HL-60/S4 treated with retinoic acid at 250 ng/mL for 4 days and 3 days (cell line): ENCODE measurements around the gene SMIM20.
"Not testable (repeated sequence)": the region's sequence is repeated elsewhere in the genome, so short reads cannot be mapped to it uniquely, and the experiment has no call there.

ENCODE experiments used
- in situ Hi-C: fragments of 300-500 bp; cut with MboI; formaldehyde crosslinking; loops from 2 replicates; pipeline ENCODE4 v1.7.0; 2022; ENCODE audit warnings: low sequenced_read_pairs

The SMIM20 gene

GRCh38 chr4:25890571-25891485 is 23.2 kb upstream of the SMIM20 start:
- in situ Hi-C loops, result no loop called here

DNA sequence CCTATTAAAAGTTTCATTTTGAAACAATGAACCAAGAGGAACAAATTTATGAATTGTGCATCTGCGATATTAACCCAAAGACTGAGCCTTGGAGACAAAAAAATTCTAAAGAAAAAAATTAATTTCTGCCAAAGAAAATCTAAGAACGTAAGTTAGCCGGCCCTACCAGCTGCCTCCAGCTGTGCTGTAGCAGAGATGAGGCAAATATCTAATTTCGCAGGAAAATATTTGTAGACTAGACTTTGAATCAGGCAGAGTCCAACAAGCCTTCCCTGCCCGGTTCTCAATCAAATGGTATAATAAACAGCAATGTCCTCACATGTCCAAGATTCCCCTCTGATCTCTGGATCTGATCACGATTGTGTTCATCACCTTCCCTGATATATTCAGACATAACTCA is 21.2 kb upstream of the SMIM20 start:
- in situ Hi-C loops, result no loop called here

- in situ Hi-C loops, result no loop called here
These were observed 17.1 kb upstream of the SMIM20 start for GRCh38 chr4:25896776-25897539.

DNA sequence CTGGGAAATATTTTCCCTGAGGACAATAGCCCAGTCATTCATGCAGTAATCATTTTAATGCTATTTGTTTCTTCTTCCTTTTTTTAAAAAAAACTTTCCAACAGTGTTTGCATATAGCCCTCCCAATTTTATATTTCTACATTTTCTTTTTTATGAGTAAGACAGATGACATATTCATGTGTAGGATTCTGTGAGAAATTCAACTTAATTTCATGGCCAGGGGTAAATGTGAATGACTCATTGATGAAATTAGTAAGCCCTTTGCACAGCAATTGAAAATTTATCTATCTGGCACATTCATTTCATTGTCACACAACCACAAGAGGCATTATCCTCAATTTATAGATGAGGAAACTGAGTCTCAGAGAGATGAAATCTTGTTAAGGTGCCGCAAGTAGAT is 13.7 kb upstream of the SMIM20 start:
- in situ Hi-C loops, result no loop called here

GRCh38 chr4:25901030-25901430 is 13.0 kb upstream of the SMIM20 start:
- in situ Hi-C loops, result no loop called here

DNA sequence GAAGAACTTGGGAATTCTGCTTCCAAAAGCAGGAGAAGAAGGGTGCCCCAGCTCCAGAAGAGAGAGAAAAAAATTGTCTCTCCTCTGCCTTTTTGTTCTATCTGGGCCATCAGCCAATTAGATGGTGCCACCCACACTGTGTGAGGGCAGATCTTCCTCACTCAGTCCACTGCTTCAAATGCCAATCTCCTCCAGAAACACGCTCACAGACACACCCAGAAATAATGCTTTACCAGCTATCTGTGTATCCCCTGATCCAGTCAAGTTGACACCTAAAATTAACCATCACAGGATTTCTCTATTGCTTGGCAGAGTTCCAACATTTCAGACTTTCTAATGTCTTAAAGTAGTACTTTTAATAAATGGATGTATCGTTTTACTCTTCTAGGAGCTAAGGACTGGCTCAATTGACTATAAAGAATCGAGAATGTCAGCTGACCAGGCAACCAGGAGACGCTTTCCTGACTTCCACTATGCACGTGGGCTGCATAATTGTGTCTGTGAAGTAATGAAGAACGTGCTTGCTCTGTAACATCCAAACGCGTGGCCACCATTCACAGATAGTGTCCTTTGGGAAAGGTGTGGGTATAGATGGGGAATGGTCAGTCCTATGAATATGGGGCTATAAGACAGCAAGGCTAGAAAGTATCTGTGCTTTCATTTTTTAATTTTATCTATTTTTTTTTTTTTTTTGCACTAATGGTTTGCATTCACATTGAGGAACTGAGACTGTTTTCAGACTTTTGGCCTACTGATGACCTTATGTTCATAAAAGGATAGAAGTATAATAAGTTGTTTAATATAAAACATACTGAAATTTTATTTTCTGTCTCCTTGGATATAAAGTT is 9.9 kb upstream of the SMIM20 start:
- in situ Hi-C loops, result no loop called here

DNA sequence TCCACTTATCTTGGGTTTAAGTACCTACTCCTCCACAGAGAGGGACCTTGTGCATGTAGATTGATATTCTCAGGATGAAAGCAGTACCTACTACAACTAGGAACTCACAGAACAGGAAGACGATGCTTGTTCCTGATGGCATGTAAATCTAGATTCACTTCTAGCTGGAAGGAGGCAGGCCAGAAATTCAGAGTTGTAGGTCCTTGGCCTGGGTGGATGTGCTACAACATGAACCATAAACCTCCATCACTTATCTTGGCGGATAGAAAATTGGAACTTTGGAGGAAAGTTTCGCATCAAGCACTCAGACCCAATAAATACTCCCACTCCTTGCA is 9.3 kb upstream of the SMIM20 start:
- in situ Hi-C loops, result no loop called here

GRCh38 chr4:25905371-25905770 is 8.6 kb upstream of the SMIM20 start:
- in situ Hi-C loops, result no loop called here

DNA sequence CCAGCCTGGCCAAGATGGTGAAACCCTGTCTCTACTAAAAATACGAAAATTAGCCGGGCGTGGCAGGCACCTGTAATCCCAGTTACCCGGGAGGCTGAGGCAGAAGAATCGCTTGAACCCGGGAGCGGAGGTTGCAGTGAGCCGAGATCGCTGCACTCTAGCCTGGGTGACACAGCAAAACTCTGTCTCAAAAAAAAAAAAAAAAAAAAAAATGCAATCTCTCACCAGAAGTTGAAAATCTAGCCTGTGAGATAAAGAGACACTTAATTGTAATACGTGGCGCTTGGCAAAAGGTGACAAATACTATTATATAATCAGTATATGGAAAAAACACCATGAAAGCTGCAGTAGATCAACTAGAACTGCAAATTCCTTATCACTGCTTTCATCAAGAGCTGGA is 7.9 kb upstream of the SMIM20 start:
- in situ Hi-C loops, result not testable (repeated sequence)

DNA sequence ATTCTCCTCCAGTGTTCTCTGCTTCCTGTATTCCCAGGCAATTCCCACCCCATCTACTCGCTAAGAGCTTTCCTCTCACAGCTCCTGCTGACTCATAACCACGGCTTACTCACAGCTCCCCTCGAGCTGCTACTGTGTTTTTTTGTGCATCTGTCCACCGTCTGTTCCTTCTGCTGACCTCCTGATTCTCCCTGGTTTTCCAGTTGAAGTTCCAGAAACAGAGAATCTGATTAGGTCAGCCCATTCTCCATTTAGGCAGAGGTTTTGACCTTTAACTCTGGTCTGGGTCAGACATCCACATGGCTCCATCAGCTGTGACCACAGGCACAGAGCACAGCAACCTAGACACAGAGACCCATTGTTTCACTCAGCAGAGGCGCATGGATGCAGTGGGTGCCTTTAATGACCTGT is 5.5 kb upstream of the SMIM20 start:
- in situ Hi-C loops, result no loop called here

- in situ Hi-C loops, result no loop called here
These were observed 2.7 kb upstream of the SMIM20 start for GRCh38 chr4:25911356-25911755.

DNA sequence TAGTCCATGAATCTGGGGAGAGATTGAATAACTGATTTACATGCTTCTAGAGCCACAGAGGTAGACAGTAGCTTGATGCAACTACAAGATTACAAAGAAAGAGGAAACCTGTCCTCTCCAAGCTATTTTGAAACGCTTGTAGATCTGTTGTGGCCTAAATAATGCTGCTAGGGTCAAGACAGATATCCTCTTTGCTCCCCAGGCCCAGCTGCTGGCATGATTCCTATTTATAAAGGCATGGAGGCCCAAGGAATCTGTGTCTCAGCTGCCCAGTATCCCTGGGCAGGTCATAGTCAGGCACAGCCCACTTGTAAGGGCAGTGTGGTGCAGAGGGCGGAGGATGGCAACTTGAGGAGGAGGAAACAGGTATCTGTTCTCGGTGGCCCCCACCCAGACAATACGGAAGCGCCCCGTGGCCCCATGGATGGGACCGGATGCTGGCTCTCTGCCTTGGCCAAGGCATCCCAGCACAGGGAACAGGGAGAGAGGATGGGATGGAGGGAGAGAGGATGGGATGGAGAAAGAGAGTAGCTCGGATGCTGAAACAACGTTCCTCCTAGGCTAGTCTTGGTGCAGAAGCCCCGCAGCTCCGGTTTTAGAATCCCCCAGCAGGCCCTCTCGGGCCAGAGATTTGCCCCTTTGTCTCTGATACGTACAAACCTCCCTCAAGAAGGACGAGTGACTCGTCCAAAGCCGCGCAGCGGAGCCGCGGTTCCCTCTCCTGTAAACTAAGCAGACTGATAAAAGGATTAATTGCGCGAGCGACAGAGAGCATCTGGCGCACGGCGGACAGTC is 767 bp upstream of the SMIM20 start:
- in situ Hi-C loops, result no loop called here

GRCh38 chr4:25914670-25915352 is 791 bp downstream of the SMIM20 start:
- in situ Hi-C loops, result no loop called here

DNA sequence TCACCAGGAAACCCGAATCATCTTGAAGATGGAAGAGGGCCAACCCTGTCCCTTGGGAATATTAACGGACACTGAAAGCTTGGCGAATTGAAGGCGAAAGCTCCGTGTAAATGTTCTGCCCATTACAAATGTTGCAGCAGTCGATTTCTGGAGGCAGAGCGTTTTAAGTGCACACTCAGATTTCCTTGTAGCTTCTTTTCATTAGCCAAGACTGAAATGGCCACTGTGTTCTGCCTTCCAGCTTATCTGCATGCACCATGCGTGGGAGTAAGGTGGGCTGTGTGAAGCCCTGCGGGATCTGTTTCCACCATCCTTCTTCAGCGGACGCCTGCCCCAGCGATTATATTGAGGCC is 1.3 kb downstream of the SMIM20 start:
- in situ Hi-C loops, result no loop called here

- in situ Hi-C loops, result no loop called here
These were observed 2.9 kb downstream of the SMIM20 start for GRCh38 chr4:25916870-25917269.

DNA sequence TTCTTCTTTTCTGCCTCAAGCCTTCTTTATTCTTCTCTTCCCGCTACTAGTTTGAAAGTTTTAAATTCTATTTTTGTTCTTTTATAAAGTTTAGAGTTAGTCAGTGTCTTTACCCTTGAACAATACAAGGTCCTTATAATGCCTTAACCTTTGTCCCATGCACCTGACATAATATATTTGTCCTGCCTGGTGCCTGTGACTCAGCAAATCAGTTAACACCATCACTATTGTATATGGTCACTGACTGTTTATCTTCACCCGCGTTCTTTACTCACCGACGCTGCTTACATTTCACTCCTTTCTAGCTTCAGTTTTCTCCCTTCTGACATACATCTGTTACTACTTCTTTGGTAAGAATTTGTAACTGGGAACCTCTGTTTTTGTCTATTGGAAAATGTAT is 5.7 kb downstream of the SMIM20 start:
- in situ Hi-C loops, result no loop called here

DNA sequence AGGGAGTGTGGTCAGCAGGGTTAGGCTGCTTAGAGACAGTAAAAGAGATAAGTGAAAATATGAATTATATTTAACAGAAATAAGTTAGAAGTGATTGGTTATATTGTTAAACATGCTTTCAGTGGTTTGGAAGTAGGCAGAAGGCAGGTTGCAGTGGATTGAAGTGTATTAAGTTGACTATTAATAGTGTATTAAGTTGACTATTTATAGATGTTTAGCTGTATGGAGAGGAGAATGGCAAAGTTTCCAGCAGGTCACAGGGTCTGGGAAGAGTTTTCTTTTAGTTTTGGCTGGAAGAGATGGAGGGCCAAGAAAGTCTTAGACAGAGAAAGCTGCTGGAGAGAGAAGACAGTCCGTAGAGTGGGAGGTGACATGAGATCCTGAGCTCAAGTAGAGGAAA is 7.9 kb downstream of the SMIM20 start:
- in situ Hi-C loops, result no loop called here

- in situ Hi-C loops, result no loop called here
These were observed 8.9 kb downstream of the SMIM20 start for GRCh38 chr4:25922812-25923369.

- in situ Hi-C loops, result no loop called here
These were observed 9.7 kb downstream of the SMIM20 start for GRCh38 chr4:25923745-25924144.
